Aorta (tissue), 4 donors: Measurements from ENCODE around the gene BPIFB3. TPM values are rescaled to one million over a fixed set of nuclear protein-coding genes. Genes with fewer than 3 reads are reported as not detected.

Experiments used
- polyA plus RNA-seq, 2 donors: library from polyadenylated mRNA; stranded (reverse); fragments of 200-250 nt; gene quantifications; one replicate each; pipeline ENCODE4 v1.2.3, GENCODE V29; 2013
- total RNA-seq, 2 donors: library from RNA; stranded (reverse); fragmentation: NEBNext Ultra II Directional; extraction: Animal tissue kit (Norgen Biotek cat#: 25700); gene quantifications; one replicate each; pipeline ENCODE4 v1.2.1, GENCODE V29; 2021
- donor health status: healthy with polysubstance abuse.
- donor health status: Bipolar disorder and iron deficiency.
- donor health status: DM: no; HTN: no; CAD: no.
- donor health status: DM: yes; HTN: yes; CAD: no.

BPIFB3 gene
- total and polyA plus RNA-seq, 4 donors = not detected

Other genes with a start within 250 kb of the BPIFB3 start
- gene MAPRE1, start 233.9 kb upstream of the BPIFB3 start, total RNA-seq = 100 to 1,000 TPM in 1 of 2 donors, 10 to 100 TPM in 1; 83.1 to 132 TPM
- 10 to 100 TPM; 48.4 to 83.4 TPM for gene MAPRE1, start 233.9 kb upstream of the BPIFB3 start, polyA plus RNA-seq
- gene EFCAB8, start 195.0 kb upstream of the BPIFB3 start, total RNA-seq = 1 to 10 TPM in 1 of 2 donors, under 1 TPM in 1; 0.81 to 1.1 TPM
- under 1 TPM in 1 of 2 donors, not detected in 1; 0.13 TPM for gene EFCAB8, start 195.0 kb upstream of the BPIFB3 start, polyA plus RNA-seq
- gene SUN5, start 49.5 kb upstream of the BPIFB3 start, total RNA-seq = not detected
- gene SUN5, start 49.5 kb upstream of the BPIFB3 start, polyA plus RNA-seq = not detected
- not detected for gene BPIFB2, start 46.2 kb upstream of the BPIFB3 start, total RNA-seq
- not detected for gene BPIFB2, start 46.2 kb upstream of the BPIFB3 start, polyA plus RNA-seq
- not detected for gene BPIFB6, start 22.3 kb upstream of the BPIFB3 start, total RNA-seq
- not detected for gene BPIFB6, start 22.3 kb upstream of the BPIFB3 start, polyA plus RNA-seq
- not detected for gene BPIFB4, start 25.7 kb downstream of the BPIFB3 start, total RNA-seq
- gene BPIFB4, start 25.7 kb downstream of the BPIFB3 start, polyA plus RNA-seq = not detected
- gene BPIFA2, start 114.3 kb downstream of the BPIFB3 start, total RNA-seq = not detected
- gene BPIFA2, start 114.3 kb downstream of the BPIFB3 start, polyA plus RNA-seq = not detected
- gene BPIFA3, start 163.4 kb downstream of the BPIFB3 start, total RNA-seq = not detected
- gene BPIFA3, start 163.4 kb downstream of the BPIFB3 start, polyA plus RNA-seq = not detected
- not detected for gene BPIFA1, start 182.1 kb downstream of the BPIFB3 start, total RNA-seq
- gene BPIFA1, start 182.1 kb downstream of the BPIFB3 start, polyA plus RNA-seq = not detected
- gene BPIFB1, start 229.3 kb downstream of the BPIFB3 start, total RNA-seq = not detected
- gene BPIFB1, start 229.3 kb downstream of the BPIFB3 start, polyA plus RNA-seq = under 1 TPM; 0.05 to 0.13 TPM